GM18526 (cell line): ENCODE measurements around the gene PLA2R1.

Experiments
- POLR2A ChIP-seq: IDR thresholded peaks from 3 replicates; pipeline ENCODE4 v1.6.1; 2011; ENCODE audit not compliant: insufficient read length; ENCODE audit errors: extremely low read depth

Gene PLA2R1

GRCh38 chr2:160045703-160046210 lies 16.7 kb downstream of the PLA2R1 start:
- no peak for TF ChIP-seq POLR2A

- TF ChIP-seq POLR2A: no peak
Measured at GRCh38 chr2:160044728-160045127, 17.7 kb downstream of the PLA2R1 start.

GRCh38 chr2:160043265-160043664 lies 19.1 kb downstream of the PLA2R1 start:
- no peak for TF ChIP-seq POLR2A

GRCh38 chr2:160042054-160042453 lies 20.4 kb downstream of the PLA2R1 start:
- TF ChIP-seq POLR2A: no peak

- no peak for TF ChIP-seq POLR2A
Measured at GRCh38 chr2:160041091-160041490, 21.3 kb downstream of the PLA2R1 start.

- no peak for TF ChIP-seq POLR2A
Measured at GRCh38 chr2:160039166-160039903, 23.1 kb downstream of the PLA2R1 start.

GRCh38 chr2:160036736-160037135 lies 25.7 kb downstream of the PLA2R1 start:
- TF ChIP-seq POLR2A: no peak

- TF ChIP-seq POLR2A: no peak
Measured at GRCh38 chr2:160035125-160035524, 27.3 kb downstream of the PLA2R1 start.

- no peak for TF ChIP-seq POLR2A
Measured at GRCh38 chr2:160034396-160034795, 28.0 kb downstream of the PLA2R1 start.

- no peak for TF ChIP-seq POLR2A
Measured at GRCh38 chr2:160033732-160034392, 28.6 kb downstream of the PLA2R1 start.

GRCh38 chr2:160029270-160029628 lies 33.2 kb downstream of the PLA2R1 start:
- no peak for TF ChIP-seq POLR2A

GRCh38 chr2:160028431-160029269 lies 33.8 kb downstream of the PLA2R1 start:
- TF ChIP-seq POLR2A: no peak

GRCh38 chr2:160022162-160022561 lies 40.3 kb downstream of the PLA2R1 start:
- TF ChIP-seq POLR2A: no peak

GRCh38 chr2:160019374-160020090 lies 42.9 kb downstream of the PLA2R1 start:
- no peak for TF ChIP-seq POLR2A

- no peak for TF ChIP-seq POLR2A
Measured at GRCh38 chr2:160015746-160016145, 46.7 kb downstream of the PLA2R1 start.
